GM23338 (cell line): Measurements from ENCODE around the gene CXCL16. TPM values are rescaled to one million over a fixed set of nuclear protein-coding genes. Genes with fewer than 3 reads are reported as not detected.

Experiments used
- ATAC-seq: fragments of 200-7000 bp; cut with Tn5 transposase; 3 replicates; pipeline ENCODE4 v1.9.1; 2020
- DNase-seq: peaks from one replicate; pipeline ENCODE4 v3.0.0-alpha.2; 2015; ENCODE audit warnings: low spot score
- H2AFZ ChIP-seq: fragments of 200-600 bp; sonication (generic); 2 replicates; pipeline ENCODE4 v1.8.0; 2016; ENCODE audit warnings: antibody characterized with exemption, mild to moderate bottlenecking, moderate library complexity
- H3F3A ChIP-seq: fragments of 200-600 bp; sonication (generic); replicated peaks from 2 replicates; pipeline ENCODE4 v1.8.0; 2017; ENCODE audit warnings: antibody characterized with exemption, mixed run types, low read depth
- H3K27ac ChIP-seq: fragments of 200-600 bp; sonication (generic); 2 replicates; pipeline ENCODE4 v1.6.1; 2016; ENCODE audit warnings: low read depth
- H3K27me3 ChIP-seq: fragments of 200-600 bp; sonication (generic); 2 replicates; pipeline ENCODE4 v1.8.0; 2016; ENCODE audit warnings: mild to moderate bottlenecking, mixed run types, moderate library complexity; ENCODE audit not compliant: insufficient read depth
- H3K36me3 ChIP-seq: fragments of 200-600 bp; sonication (generic); 2 replicates; pipeline ENCODE4 v1.8.0; 2016; ENCODE audit warnings: mild to moderate bottlenecking; ENCODE audit not compliant: insufficient read depth
- H3K4me1 ChIP-seq: fragments of 200-600 bp; sonication (generic); 2 replicates; pipeline ENCODE4 v1.8.0; 2016; ENCODE audit warnings: mild to moderate bottlenecking, moderate library complexity; ENCODE audit not compliant: insufficient read depth
- H3K4me2 ChIP-seq: fragments of 200-600 bp; sonication (generic); 2 replicates; pipeline ENCODE4 v1.7.1; 2017; ENCODE audit warnings: mixed run types
- H3K4me3 ChIP-seq: fragments of 200-600 bp; sonication (generic); 2 replicates; pipeline ENCODE4 v1.6.1; 2016; ENCODE audit warnings: mixed run types
- H3K79me2 ChIP-seq: fragments of 200-600 bp; sonication (generic); replicated peaks from 2 replicates; pipeline ENCODE4 v1.8.0; 2017; ENCODE audit warnings: mild to moderate bottlenecking; ENCODE audit not compliant: insufficient read depth
- H3K9me2 ChIP-seq: fragments of 200-600 bp; sonication (generic); 2 replicates; pipeline ENCODE4 v1.8.0; 2017; ENCODE audit not compliant: insufficient read depth
- H4K20me1 ChIP-seq: fragments of 200-600 bp; sonication (generic); replicated peaks from 2 replicates; pipeline ENCODE4 v1.8.0; 2017; ENCODE audit warnings: mild to moderate bottlenecking; ENCODE audit not compliant: insufficient read depth
- H3K27ac Mint-ChIP-seq: 2 replicates; pipeline ENCODE4 v1.8.0; 2020; ENCODE audit warnings: inconsistent platforms, mild to moderate bottlenecking, moderate library complexity, mixed read lengths
- H3K27me3 Mint-ChIP-seq: 3 replicates; pipeline ENCODE4 v1.8.0; 2022; ENCODE audit warnings: low read depth, mild to moderate bottlenecking, moderate library complexity, mixed read lengths, inconsistent platforms; ENCODE audit not compliant: insufficient read depth, poor library complexity
- H3K36me3 Mint-ChIP-seq: 3 replicates; pipeline ENCODE4 v1.8.0; 2021; ENCODE audit warnings: low read depth, mild to moderate bottlenecking, inconsistent platforms, moderate library complexity, mixed read lengths
- H3K4me1 Mint-ChIP-seq: 3 replicates; pipeline ENCODE4 v1.8.0; 2020; ENCODE audit warnings: mild to moderate bottlenecking, inconsistent platforms, mixed read lengths
- H3K4me3 Mint-ChIP-seq: 3 replicates; pipeline ENCODE4 v1.8.0; 2021; ENCODE audit warnings: moderate library complexity, mild to moderate bottlenecking, inconsistent platforms, mixed read lengths
- H3K9me3 Mint-ChIP-seq: 3 replicates; pipeline ENCODE4 v1.8.0; 2020; ENCODE audit warnings: moderate library complexity, mild to moderate bottlenecking, inconsistent platforms, mixed read lengths
- CREB1 ChIP-seq: fragments of 250-450 bp; sonication (Bioruptor Pico); IDR thresholded peaks from 2 replicates; pipeline ENCODE4 v1.5.0; 2020; ENCODE audit warnings: low read depth, mild to moderate bottlenecking, moderate library complexity
- CTCF ChIP-seq, 2 experiments: fragments of 200-600 bp in 1 of 2; sonication (generic) in 1 of 2; conservative IDR thresholded peaks; 2 replicates each; pipeline versions ENCODE4 v1.5.1 to v1.6.1; 2016 to 2017; ENCODE audit warnings: antibody characterized with exemption in 2 of 2, low read depth in 2 of 2, mild to moderate bottlenecking in 2 of 2, moderate library complexity in 1 of 2
- ZNF331 ChIP-seq: fragments of 250-450 bp; sonication (Bioruptor Pico); IDR thresholded peaks from 2 replicates; pipeline ENCODE4 v1.5.0; 2020; ENCODE audit warnings: low read depth, mild to moderate bottlenecking, moderate library complexity
- ZNF462 ChIP-seq: fragments of 250-450 bp; sonication (Bioruptor Pico); IDR thresholded peaks from 2 replicates; pipeline ENCODE4 v1.5.0; 2020; ENCODE audit warnings: mild to moderate bottlenecking, moderate library complexity
- polyA plus RNA-seq: library from polyadenylated mRNA; unstranded; fragments of >200 nt; fragmentation: Nextera tagmentation; extraction: Ambion mirVana; gene quantifications from 2 replicates; pipeline ENCODE4 v1.2.1, GENCODE V29; 2016
- total RNA-seq: library from RNA; depleted of rRNA; stranded (reverse); fragments of >200 nt; shearing (Covaris generic); gene quantifications from 2 replicates; pipeline ENCODE4 v1.2.3, GENCODE V29; 2014

CXCL16 gene
- total and polyA plus RNA-seq, 2 experiments from 2014 or later = 4.0 to 4.1 TPM

- peaks cover 13% of the 10 kb centered on the region; the same call in 1 of the 2 replicates for H3F3A ChIP-seq
- no peak for ATAC-seq
- H3K4me1 Mint-ChIP-seq = peaks cover 25% of the 10 kb centered on the region
- H4K20me1 ChIP-seq = 0 out of 2 replicates have a peak, but pooled peaks cover 5% of the 10 kb centered on the region
- H3K27ac Mint-ChIP-seq = no peak overlapping the region
- H3K4me1 ChIP-seq = peaks cover 15% of the 10 kb centered on the region
- no peaks in the 10 kb centered on the region; the same call in 1 of the 3 replicates for H3K9me3 Mint-ChIP-seq
- peaks cover 57% of the 10 kb centered on the region for H3K27me3 ChIP-seq
- H3K27me3 Mint-ChIP-seq = peaks cover 69% of the 10 kb centered on the region
- no peak overlapping the region for H3K4me3 ChIP-seq
- TF ChIP-seq CREB1 (CRISPR knock-in tag) (no peak), ZNF462 (CRISPR knock-in tag) (no peak), CTCF (conservative IDR thresholded peaks at IDR 0.05; ENCODE audit: low read depth in 2 of 2) (no peak), ZNF331 (no peak)
- H3K4me3 Mint-ChIP-seq = no peak overlapping the region; the same call in 2 of the 3 replicates
- no peak overlapping the region for H2AFZ ChIP-seq
- H3K79me2 ChIP-seq = no peaks in the 10 kb centered on the region
- H3K4me2 ChIP-seq = no peak overlapping the region
- no peak overlapping the region for H3K27ac ChIP-seq
- no peak for DNase-seq
- no peaks in the 10 kb centered on the region; the same call in 2 of the 3 replicates for H3K36me3 Mint-ChIP-seq
- no peaks in the 10 kb centered on the region for H3K9me2 ChIP-seq
- H3K36me3 ChIP-seq = no peaks in the 10 kb centered on the region
Observed at GRCh38 chr17:4742133-4742532, 2.4 kb upstream of the CXCL16 start.
